ENCODE data around the gene NFIC.
A peak's percentile ranks its signal among the peaks of the same experiment; 100 is the strongest.

Gene NFIC

DNA sequence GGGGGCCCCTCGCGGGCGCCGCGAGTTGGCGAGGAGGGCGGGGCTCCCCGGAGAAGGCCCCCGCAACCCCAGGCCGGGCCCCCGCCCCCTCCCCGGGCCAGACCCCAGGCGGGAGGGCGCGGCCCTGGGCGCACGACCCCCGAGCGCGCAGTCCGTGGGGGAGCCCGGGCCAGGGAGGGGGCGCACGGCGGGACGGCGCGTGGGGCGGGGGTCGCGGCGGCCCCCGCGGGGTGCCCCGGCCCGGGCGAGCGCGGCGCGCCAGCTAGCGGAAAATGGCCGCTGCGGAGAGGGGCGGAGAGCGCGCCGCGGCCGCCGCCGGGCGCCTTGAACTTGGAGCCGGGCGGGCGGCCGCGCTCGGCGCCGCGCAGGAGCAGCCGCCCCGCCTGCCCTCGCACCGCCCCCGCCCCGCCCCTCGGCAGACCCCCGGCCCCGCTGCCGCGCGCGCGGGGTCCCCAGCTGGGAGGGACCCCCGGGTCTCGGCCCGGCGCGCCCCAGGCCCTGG is 6.4 kb upstream of the NFIC start:
- peak; percentile 31 for DNase-seq

DNA sequence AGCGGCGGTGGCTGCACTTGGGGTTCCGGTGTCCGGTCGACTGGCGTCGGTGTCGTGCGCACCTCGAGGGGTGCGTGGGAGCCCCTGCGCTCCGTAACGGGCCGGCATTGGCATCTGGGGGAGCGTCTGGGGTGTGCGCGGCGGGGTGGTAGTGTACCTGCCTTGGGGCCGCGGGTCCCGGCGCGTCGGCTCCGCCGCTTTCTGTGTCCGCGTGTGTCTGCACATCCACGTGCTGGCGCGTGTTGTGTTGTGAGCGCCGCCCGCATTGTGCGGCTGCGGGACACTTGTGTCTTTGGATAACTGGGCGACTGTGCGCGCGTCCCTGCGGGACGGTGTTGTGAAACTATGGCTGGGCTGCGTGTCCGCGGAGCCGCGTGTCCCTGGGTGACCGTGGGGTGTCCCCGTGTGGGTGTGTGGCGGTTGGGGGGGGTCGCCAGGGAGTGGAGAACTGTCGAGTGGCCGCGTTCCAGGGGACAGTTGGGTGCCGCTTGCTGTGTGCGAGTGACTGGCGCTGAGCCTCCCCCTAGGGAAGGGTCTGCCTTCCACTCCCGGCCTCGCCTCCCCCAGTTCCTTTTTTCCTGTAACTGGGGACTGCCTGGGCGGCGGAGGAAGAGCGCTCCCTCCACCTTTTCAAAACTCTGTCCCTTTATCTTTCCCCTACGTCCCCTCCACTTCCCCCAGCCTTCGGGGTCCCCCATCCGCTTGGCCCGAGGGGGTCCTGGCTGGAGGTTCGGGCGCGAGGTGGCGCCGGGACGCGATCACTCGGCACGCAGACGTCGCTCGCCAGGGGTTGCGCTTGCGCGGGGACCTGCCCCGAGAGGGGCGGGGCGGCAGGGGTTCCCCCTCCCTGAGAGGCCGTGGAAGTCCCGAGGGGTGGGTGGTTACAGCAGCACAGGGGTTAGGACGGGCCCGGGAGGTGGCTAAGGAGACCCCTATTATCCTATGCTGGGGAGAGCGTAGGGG is 5.7 kb upstream of the NFIC start:
- DNase-seq = peak; percentile 80

DNA sequence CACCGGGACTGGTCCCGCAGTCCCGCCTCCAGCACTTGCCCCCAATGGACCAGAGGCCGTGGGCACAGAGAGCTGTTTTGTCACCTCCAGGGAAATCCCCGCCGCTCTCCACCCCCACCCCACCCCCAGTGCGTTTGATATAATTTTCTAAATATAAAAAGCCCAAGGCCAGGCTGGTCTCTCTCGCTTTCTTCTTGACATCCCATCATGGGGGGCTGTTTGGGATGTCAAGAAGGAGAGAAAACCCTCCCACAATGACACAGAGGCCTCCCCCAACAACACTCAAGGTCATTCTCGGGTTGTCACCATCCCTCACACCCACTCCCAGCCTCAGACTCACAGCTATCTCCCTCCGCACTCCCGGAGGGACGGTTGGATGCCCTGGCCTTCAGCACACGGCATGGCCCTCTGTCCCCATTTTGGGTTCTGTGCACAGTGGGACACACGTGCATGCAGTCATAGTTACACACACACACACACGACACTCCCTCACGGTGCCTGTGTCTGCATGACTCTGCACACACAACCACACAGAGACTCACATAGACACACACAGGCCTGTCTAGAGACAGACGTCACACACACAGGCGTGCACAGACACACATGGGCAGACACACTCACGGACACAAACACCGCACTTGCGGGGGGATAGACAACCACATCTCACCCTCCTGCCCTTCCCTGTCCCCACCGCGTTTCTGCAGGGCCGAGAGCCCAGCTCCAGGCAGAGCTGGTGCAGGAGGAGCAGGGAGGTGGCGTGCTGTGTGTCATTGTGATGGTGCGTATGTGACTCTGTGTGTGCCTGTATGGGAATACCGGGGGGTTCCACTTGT is 4.8 kb upstream of the NFIC start:
- no peak for DNase-seq

DNA sequence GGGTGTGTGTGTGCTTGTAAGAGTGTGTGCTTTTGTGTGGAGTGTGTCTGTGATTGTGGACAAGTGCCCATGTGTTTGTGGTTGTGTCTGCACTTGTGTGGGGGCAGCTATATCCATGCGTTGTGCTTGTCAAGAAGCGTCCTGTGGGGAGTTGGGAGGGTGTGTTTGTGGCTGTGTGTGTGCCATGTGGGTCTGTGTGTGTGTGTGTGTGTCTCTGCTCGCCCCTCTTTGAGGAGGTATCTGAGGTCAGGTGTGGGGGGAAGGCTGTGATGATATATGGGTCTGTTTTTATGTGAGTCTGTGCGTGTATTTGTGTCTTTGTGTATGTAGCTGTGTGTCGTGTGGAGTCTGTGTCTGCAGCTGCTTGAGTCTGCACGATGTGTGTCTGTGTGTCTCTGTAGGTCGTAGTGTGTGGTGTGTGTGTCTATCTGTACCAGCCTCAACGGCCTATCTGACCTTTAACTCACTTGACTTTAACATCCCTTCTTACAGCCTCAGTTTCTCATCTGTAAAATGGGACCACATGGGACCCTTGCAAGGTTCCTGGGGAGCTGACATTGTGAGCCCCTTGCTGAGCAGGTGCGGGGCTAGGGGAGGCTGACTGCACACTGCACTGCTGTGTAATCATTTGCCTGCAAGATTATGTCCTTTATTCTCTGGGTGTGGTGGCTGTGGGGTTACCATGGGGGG is 4.0 kb upstream of the NFIC start:
- no peak for DNase-seq

DNA sequence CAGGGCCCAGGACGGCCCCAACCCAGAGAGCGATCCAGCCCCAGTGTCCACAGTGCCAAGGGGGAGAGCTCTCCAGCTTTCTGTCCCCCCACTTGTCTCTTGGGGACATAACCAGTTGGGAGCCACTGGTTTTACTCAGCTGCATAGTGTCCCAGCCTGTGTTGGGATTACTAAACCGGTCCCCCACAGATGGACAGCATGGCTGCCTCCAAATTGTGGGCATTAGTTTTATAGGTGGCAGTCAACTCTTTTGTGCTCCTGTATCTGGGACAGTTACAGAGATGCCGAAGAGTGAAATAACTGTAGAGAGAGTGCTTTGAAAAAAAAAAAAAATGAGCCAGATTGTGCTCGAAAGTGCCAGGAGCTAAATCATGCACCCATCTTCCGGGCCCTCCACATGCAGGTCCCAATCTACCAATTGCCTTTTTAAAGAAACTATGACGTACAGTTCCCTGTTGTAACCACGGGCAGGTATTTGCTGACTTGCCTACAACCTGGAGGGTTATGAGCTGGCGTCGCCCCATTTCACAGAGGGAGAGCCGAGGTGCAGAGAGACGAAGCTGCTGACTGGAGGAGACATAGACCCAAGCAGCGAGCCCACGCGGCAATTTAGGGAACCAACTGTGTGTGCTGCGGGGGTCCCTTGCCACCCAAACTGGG is 2.4 kb upstream of the NFIC start:
- no peak for DNase-seq

DNA sequence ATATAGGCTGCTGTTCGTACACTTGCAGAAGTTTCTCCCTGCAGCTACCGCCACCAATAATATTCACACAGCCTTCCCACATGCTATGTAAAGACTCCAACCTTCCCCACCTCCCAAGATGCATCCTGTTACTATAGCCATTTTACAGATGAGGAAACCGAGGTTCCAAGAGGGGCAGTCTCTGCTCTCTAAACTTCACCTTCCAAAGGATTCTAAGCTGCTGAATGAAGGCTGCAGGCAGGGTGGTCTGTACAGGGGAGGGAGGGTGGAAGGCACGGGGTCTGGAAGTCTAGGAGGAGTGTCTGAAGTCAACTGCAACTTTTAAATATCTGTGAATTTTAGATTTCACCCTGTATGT is 1.9 kb upstream of the NFIC start:
- DNase-seq = no peak

DNA sequence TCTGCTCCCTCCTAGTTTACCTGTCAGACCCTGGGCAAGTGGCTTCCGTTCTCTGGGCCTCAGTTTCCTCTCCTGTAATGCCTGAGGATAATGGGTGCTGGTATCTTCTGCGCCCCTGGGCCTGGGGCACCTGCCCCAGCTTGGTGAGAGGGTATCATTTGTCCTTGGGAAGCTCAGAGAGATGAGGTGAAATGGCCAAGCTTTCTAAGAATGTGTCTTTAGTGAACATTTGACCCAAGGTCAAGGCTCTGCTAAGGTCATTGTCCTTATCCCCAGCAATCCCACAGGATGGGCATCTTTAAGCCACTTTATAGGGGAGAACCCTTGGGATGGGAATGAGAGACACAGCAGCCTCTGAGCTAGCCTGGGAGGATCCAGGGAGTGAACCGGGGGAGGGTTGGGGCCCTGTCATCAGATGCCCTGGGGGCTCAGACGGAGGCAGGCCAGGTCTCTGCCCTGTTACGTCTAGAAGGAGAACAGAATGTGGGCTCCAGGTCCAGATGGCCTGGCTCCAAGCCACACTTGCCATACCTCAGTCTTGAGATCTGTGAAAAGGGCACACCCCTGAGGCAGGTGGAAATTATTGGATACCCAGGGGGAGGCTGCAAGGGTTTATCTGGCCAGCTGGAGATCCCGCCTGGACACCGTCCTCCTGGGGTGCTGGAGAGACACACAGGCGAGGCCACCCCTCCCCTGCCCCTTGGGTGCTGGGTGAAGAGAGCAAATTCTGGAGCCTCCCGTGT is 1.1 kb upstream of the NFIC start:
- DNase-seq = no peak

DNA sequence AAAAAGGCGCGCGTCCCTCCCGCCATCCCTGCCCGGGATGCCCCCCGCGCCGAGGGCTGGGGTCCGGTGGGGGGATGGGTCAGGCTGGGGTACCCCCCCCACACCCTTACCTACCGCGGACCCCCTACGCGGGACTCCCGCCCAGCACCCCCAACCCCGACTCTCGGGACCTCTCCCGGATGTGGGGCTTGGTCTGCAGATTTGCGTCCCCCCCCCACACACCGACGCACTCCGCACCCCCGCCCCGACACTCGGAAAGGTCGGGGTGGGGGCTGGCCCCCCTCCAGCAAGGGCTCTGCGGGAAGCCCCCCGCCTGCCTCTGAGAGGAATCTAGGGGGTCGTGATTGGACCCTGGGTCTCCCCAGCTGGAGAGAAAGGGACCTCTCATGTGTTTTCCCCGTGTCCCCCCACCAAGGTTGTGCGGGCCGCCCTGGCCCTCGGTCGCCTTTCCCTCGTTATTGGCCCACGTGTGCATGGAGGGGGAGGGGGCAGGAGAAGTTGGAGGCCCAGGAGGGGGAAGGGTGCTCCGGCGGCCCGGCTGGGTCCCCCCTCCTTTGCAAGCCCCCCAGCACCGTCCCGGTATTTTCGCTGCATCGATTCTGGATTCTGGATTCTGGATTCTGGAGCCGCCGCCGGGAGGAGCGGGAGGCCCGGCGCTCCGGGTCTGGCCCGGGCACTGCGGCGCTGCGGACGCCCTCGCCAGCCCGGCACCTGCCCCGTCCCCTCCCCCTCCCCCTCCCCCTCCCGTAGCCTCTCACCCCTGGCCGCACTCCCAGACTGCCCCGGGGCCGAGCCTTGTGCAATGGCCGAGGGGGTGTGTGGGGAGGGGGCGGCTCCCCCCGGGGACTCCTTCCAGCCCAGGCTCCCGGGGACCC is 607 bp downstream of the NFIC start:
- no peak for DNase-seq

DNA sequence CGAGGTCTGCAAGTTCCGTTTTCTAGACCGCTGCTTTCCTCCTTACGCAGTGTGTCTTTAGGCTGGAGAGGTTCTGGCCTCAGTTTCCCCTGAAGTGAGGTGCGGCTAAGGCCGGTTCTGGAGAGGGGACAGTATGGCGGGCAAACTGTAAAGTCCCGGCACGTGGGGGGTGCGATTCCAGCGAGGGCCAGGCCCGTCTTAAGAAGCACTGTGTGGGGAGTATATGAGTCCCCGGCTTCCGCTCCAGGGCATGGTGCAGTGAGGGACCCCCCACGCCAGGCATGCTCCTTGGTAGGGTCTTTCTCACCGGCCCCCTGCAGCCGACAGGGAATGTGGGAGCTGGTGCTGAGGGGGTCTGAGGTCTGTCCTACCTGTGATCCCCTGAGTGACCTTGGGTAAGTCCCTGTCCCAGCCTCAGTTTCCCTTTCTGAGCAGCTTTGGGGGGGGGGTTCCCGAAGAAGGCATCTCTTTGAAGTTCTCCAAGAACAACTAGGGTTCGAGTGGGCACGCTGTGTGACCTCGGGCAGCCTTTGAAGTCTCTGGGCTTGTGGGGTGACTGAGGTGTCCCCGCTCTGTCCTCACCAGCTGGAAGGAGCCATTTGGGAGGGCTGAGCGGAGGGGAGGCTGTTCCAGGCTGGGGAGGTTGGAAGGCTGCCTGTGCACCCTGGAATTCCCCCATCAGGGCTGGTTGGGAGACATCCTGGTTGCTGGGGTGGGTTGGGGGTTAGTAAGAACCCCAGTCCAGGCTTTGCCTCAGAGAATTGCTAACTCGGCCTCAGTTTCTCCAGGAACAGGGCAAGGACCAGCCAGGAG is 1.5 kb downstream of the NFIC start:
- DNase-seq = no peak

DNA sequence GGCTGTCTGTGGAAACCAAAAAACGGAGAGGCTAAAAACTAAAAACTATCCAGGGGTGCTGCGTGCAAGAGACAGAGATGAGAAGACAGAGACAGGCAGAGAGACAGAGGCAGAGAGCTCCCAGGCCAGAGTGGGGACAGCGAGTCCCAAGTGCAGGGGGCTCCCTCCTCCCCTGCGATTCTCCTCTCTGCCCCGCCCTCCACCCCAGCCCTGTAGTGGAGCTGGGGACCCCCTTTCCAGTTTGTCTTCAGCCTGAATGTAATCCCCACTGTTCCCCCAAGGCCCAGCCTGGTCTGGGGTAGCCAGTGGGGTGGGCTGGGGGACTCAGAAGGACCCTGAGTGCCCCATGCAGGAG is 2.0 kb downstream of the NFIC start:
- DNase-seq = no peak

DNA sequence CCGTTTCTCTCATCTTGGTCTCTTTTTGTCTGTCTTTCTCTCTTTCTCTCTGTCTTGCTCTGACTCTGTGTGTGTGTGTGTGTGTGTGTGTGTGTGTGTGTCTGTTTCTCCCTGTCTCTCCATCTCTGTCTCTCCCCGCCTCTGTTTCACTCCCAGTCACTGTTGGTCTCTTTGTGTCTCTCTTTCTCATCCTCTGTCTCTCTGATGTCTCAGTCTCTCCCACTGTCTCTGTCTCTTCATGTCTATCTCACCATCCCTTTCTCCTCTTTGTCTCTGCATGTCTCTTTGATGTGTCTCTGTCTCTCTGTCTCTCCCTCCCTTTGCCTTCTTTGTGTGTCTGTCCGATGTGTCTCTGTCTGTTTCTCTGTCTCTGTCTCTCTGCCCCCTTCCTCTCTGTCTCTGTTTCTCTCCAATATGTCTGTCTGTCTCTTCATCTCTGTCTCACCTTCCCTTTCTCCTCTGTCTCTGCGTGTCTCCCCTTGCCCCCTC is 2.5 kb downstream of the NFIC start:
- DNase-seq = no peak

DNA sequence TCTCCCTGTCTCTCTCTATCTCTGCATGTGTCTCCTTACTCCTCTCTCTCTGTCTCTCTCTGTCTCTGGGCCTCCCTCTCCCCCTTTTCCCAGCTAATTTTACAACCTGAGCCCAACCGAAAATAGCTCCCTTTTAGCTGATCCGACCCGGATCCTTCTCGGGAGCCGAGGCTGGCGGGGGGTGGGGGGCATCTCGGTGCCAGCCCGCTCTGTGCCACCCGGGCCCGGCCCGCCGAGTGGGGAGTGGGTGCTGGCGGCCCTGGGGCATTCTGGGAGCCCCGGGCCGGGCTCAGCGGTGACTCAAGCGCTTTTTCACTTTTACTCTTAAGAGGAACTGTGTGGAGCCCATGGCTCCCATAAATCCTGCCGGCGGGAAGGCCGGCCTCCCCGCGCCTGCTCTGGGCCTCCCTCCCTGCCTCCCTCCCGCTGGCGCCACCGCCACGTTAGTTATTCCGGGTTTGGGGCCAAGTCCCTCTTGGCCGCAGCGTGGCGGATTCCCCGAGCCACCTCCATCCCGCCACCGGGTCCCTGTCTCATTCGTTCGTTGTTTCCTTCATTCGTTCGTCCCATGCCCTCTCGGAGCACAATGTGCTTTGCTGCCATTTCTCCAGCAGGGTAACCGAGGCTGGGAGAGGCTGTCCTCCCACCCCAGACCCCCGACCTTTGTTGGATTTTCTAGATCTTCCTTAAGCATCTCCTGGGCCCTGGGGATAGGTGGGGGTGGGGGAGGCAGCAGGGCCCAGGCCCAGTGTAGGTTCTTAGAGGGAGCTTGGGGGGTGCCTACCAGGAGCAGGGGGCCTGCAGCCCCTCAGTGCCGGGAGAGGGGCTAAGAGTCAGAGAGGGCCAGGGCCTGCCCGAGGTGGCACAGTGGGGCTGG is 3.2 kb downstream of the NFIC start:
- DNase-seq = no peak

DNA sequence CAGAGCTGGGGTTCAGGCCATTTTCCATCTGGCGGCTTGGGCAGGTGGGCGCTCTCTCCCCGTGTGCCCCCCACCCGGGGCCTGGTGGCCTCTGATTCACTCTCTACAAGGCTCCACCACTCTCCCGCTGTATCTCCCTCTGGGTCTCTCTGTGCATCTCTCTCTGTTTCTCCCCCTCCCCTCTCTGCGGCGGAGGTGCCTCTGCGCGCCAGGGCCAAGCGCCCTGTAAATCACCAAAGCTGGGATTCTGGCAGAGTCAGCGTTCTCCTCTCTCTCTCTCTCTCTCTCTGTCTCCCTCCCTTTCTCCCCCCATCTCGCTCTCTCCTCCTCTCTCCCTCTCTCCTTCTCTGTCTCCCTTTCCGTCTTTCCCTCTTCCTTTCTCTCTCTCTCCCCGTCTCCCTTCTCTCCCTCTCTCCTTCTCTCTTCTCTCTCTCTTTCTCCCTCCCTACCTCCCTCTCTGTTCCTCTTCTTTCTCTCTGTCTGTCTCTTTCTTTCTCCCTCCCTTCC is 3.9 kb downstream of the NFIC start:
- DNase-seq = no peak

DNA sequence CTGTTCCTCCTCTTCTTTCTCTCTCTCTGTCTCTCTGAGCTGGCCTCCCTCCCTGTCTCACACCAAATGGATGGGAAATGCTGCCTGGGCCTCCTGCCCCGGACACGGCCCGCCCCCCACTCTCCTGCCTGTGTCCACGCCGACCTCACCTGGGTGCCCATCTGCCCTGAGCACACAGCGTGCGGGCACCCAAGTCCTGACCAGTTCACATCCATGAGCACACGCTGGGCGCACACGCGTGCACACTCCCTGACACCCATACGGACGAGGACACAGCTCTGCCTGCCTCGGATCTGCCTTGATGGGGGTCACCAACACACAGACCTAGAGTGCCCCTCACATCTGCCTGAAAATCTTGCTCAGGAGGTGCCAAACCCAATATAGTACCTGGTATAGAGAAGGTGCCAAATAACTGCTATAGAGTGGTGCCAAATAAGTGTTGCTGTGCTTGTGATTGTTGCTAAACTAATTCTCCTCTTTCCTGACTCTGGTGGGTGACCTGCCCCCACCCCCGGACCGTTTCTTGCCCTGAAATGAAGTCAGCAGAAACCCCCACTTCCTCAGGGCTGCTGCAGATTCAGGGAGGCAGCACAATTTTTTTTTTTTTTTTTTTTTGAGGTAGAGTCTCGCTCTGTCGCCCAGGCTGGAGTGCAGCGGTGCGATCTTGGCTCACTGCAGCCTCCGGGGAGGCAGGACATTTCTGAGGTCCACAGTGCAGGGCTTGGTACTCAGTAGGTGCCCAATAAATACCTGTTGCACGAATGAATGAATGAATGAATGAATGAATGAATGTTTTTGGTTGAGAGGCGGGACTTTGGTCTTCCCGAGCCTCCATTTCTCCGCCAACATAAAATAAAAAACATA is 4.6 kb downstream of the NFIC start:
- no peak for DNase-seq

DNA sequence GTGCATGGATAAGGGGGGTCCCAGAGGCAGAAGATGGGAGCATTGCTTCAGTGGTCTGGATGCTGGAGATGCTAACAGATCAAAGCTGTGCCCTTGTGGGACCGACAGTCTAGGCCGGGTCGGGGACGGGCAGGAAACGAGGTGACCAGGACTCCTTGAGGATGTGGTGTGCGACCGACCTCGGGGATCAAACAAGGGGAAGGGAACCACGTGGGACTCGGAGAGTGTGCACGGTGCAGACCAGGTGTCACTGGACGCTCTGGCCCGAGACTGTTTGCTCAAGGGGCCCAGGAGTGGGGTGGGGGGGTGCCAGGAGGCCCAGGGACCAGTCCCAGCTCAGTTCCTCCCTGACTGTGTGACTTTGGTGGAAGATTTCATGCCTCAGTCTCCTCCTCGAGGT is 6.0 kb downstream of the NFIC start:
- no peak for DNase-seq

DNA sequence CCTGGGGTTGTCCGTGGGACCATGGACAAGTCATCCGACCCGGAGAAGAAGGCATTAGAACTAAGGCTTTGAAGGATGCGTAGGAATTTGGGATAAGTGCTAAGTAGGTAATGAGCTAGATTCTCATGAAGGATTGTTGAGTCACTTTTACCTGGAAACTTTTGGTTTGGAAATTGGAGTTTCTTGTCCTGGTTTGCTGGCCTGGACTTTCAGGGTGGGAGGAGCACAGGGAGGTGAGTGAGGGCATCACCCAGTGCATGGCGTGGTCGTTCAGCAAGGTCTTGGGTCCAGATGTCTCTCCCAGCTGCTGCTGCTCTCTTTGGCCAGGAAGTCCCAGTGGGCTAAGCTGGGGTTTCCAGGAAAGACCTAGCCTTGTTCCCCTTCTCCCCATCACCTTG is 7.6 kb downstream of the NFIC start:
- no peak for DNase-seq

DNA sequence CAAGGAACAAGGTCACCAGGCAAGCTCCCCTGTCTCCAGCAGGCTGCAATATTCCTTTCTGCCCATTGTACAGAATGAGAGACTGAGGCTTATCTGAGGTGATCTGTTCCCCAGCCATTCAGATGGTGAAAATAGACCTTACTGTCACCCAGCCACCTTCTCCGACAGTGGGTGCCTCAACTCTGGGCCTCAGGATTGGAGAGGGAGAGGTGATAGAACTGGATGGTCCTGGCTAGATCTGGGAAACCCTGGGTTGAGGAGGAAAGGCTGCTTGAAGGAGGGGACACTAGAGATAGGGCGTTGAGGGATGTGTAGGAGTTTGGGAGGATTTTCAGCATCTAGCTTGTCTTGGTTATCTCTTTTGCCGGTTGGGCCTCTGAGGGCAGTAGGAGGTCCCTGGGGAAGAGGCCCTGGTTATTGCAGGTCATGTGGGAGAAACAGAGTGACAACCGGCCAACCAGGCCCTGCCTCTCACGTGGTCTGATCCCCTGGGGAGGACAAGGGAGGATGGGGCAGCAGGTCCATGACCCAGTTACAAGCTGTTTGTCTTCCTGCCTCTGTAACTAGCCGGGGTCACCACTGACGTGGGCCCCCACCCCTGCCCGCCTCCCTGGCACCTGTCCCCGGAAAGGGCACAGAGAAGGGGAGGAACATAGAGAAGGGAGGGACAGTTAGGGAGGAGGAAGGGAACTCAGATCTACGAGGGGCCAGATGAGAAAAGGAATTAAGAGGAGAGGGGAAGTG is 8.2 kb downstream of the NFIC start:
- no peak for DNase-seq

All from CD4-positive, alpha-beta T cell treated with Interleukin-17A for 1 hour (primary cell).